IgD-negative memory B cell (primary cell): ENCODE measurements around the gene GNL1. TPM values are rescaled to one million over a fixed set of nuclear protein-coding genes. Genes with fewer than 3 reads are reported as not detected.
"Not testable (repeated sequence)": the region's sequence is repeated elsewhere in the genome, so short reads cannot be mapped to it uniquely, and the experiment has no call there.

Source experiments
- H3K27ac Mint-ChIP-seq, 3 donors: one replicate each; pipeline ENCODE4 v1.8.0; 2020 to 2022; ENCODE audit warnings: mild to moderate bottlenecking in 3 of 3, mixed read lengths in 3 of 3, moderate library complexity in 1 of 3
- H3K27me3 Mint-ChIP-seq: one replicate; pipeline ENCODE4 v1.8.0; 2021; ENCODE audit warnings: mixed read lengths
- H3K36me3 Mint-ChIP-seq: one replicate; pipeline ENCODE4 v1.8.0; 2020; ENCODE audit warnings: mild to moderate bottlenecking, mixed read lengths
- H3K4me1 Mint-ChIP-seq, 3 donors: one replicate each; pipeline ENCODE4 v1.8.0; 2020 to 2022; ENCODE audit warnings: mixed read lengths in 3 of 3, mild to moderate bottlenecking in 1 of 3
- H3K4me3 Mint-ChIP-seq, 4 donors: one replicate each; pipeline ENCODE4 v1.8.0; 2020 to 2022; ENCODE audit warnings: mild to moderate bottlenecking in 4 of 4, mixed read lengths in 4 of 4, moderate library complexity in 3 of 4
- H3K9me3 Mint-ChIP-seq, 3 donors: one replicate each; pipeline ENCODE4 v1.8.0; 2020 to 2021; ENCODE audit warnings: mixed read lengths in 3 of 3, mild to moderate bottlenecking in 1 of 3
- polyA plus RNA-seq: library from polyadenylated mRNA; unstranded; fragments of 300-500 nt; fragmentation: Illumina TruSeq; gene quantifications from one replicate; pipeline ENCODE4 v1.2.3, GENCODE V29; 2021

Gene GNL1
- polyA plus RNA-seq, 1 donor from 2014 or later = 46.1 TPM

GRCh38 chr6:30530014-30530413, 26.3 kb downstream of the GNL1 start:
- Mint-ChIP-seq H3K27me3 (no peaks in the 10 kb centered on the region), H3K36me3 (peaks cover 6% of the 10 kb centered on the region), H3K27ac (peak overlapping the region; percentile 21 to 94 (median 93)), H3K4me3 (peak overlapping the region; percentile 3 to 86 (median 79)), H3K9me3 (no peaks in the 10 kb centered on the region), H3K4me1 (peaks cover 52 to 61% (median 52%) of the 10 kb centered on the region in 3 donors)

GRCh38 chr6:30529349-30529875, 26.9 kb downstream of the GNL1 start:
- Mint-ChIP-seq H3K27ac (peak overlapping the region; percentile 67 to 94 (median 93)), H3K4me1 (peaks cover 58 to 67% (median 58%) of the 10 kb centered on the region in 3 donors), H3K4me3 (peak overlapping the region; percentile 3 to 86 (median 79))
- not testable (repeated sequence) for H3K27me3 Mint-ChIP-seq, H3K9me3 Mint-ChIP-seq, H3K36me3 Mint-ChIP-seq

- Mint-ChIP-seq H3K27ac (peak overlapping the region in 1 of 3 donors; percentile 74), H3K4me1 (peaks cover 59 to 76% (median 66%) of the 10 kb centered on the region in 3 donors), H3K4me3 (peak overlapping the region in 3 of 4 donors; percentile 22 to 68 (median 51))
- H3K9me3 Mint-ChIP-seq, H3K36me3 Mint-ChIP-seq, H3K27me3 Mint-ChIP-seq: not testable (repeated sequence)
These were observed 29.8 kb downstream of the GNL1 start for GRCh38 chr6:30526444-30526843.

GRCh38 chr6:30521952-30522351, 34.3 kb downstream of the GNL1 start:
- peak overlapping the region; percentile 26 to 57 (median 52) for H3K27ac Mint-ChIP-seq
- not testable (repeated sequence) for H3K4me3 Mint-ChIP-seq

GRCh38 chr6:30521082-30521481, 35.2 kb downstream of the GNL1 start:
- H3K36me3 Mint-ChIP-seq, H3K4me3 Mint-ChIP-seq, H3K27ac Mint-ChIP-seq, H3K9me3 Mint-ChIP-seq, H3K27me3 Mint-ChIP-seq: not testable (repeated sequence)
- H3K4me1 Mint-ChIP-seq = peaks cover 33 to 48% (median 47%) of the 10 kb centered on the region in 3 donors

More at GRCh38 chr6:30521952-30522351, 34.3 kb downstream of the GNL1 start:
- not testable (repeated sequence) for H3K36me3 Mint-ChIP-seq, H3K27me3 Mint-ChIP-seq, H3K9me3 Mint-ChIP-seq
- peaks cover 35 to 49% (median 47%) of the 10 kb centered on the region in 3 donors for H3K4me1 Mint-ChIP-seq

- Mint-ChIP-seq H3K27ac (no peak overlapping the region), H3K4me1 (peaks cover 28 to 44% (median 41%) of the 10 kb centered on the region in 3 donors), H3K27me3 (no peaks in the 10 kb centered on the region), H3K36me3 (peaks cover 1% of the 10 kb centered on the region), H3K9me3 (peaks cover 0 to 6% (median 1%) of the 10 kb centered on the region in 3 donors), H3K4me3 (no peak overlapping the region)
These were observed 35.8 kb downstream of the GNL1 start for GRCh38 chr6:30520522-30520921.

- peak overlapping the region in 2 of 4 donors; percentile 5 to 28 for H3K4me3 Mint-ChIP-seq
- not testable (repeated sequence) for H3K27me3 Mint-ChIP-seq, H3K9me3 Mint-ChIP-seq, H3K36me3 Mint-ChIP-seq
- peaks cover 24 to 39% (median 32%) of the 10 kb centered on the region in 3 donors for H3K4me1 Mint-ChIP-seq
- H3K27ac Mint-ChIP-seq = peak overlapping the region in 2 of 3 donors; percentile 47 to 53
These were observed 37.7 kb downstream of the GNL1 start for GRCh38 chr6:30518505-30519145.

- Mint-ChIP-seq H3K27ac (peak overlapping the region in 2 of 3 donors; percentile 25 to 53), H3K4me3 (peak overlapping the region in 1 of 4 donors; percentile 28), H3K4me1 (peaks cover 22 to 40% (median 27%) of the 10 kb centered on the region in 3 donors)
- not testable (repeated sequence) for H3K36me3 Mint-ChIP-seq, H3K9me3 Mint-ChIP-seq, H3K27me3 Mint-ChIP-seq
These were observed 38.4 kb downstream of the GNL1 start for GRCh38 chr6:30517767-30518504.

- H3K27ac Mint-ChIP-seq = peak overlapping the region; percentile 94 to 100 (median 99)
- not testable (repeated sequence) for H3K27me3 Mint-ChIP-seq, H3K36me3 Mint-ChIP-seq, H3K9me3 Mint-ChIP-seq
- peaks cover 27 to 41% (median 30%) of the 10 kb centered on the region in 3 donors for H3K4me1 Mint-ChIP-seq
- peak overlapping the region; percentile 81 to 95 (median 90) for H3K4me3 Mint-ChIP-seq
These were observed 39.6 kb downstream of the GNL1 start for GRCh38 chr6:30516754-30517076.

GRCh38 chr6:30515944-30516753, 40.1 kb downstream of the GNL1 start:
- peaks cover 32 to 43% (median 34%) of the 10 kb centered on the region in 3 donors for H3K4me1 Mint-ChIP-seq
- peaks cover 0 to 6% (median 0%) of the 10 kb centered on the region in 3 donors for H3K9me3 Mint-ChIP-seq
- peak overlapping the region; percentile 81 to 95 (median 90) for H3K4me3 Mint-ChIP-seq
- peak overlapping the region; percentile 94 to 100 (median 99) for H3K27ac Mint-ChIP-seq
- H3K36me3 Mint-ChIP-seq = no peaks in the 10 kb centered on the region
- H3K27me3 Mint-ChIP-seq = no peaks in the 10 kb centered on the region

GRCh38 chr6:30515106-30515505, 41.2 kb downstream of the GNL1 start:
- Mint-ChIP-seq H3K27me3 (no peaks in the 10 kb centered on the region), H3K36me3 (no peaks in the 10 kb centered on the region), H3K4me1 (peaks cover 38 to 46% (median 42%) of the 10 kb centered on the region in 3 donors), H3K9me3 (peaks cover 0 to 6% (median 0%) of the 10 kb centered on the region in 3 donors), H3K27ac (peak overlapping the region; percentile 94 to 100 (median 99)), H3K4me3 (peak overlapping the region; percentile 81 to 95 (median 90))

- peaks cover 51 to 55% (median 51%) of the 10 kb centered on the region in 3 donors for H3K4me1 Mint-ChIP-seq
- H3K4me3 Mint-ChIP-seq = no peak overlapping the region
These were observed 42.8 kb downstream of the GNL1 start for GRCh38 chr6:30513451-30513850.

GRCh38 chr6:30511169-30511546, 45.1 kb downstream of the GNL1 start:
- Mint-ChIP-seq H3K4me1 (peaks cover 60 to 64% (median 62%) of the 10 kb centered on the region in 3 donors), H3K36me3 (no peaks in the 10 kb centered on the region), H3K4me3 (peak overlapping the region in 3 of 4 donors; percentile 42 to 73 (median 52)), H3K27ac (peak overlapping the region; percentile 71 to 97 (median 87)), H3K9me3 (no peaks in the 10 kb centered on the region), H3K27me3 (no peaks in the 10 kb centered on the region)

More at GRCh38 chr6:30513451-30513850, 42.8 kb downstream of the GNL1 start:
- Mint-ChIP-seq H3K27ac (peak overlapping the region in 1 of 3 donors; percentile 94), H3K36me3 (no peaks in the 10 kb centered on the region), H3K9me3 (peaks cover 0 to 3% (median 0%) of the 10 kb centered on the region in 3 donors), H3K27me3 (no peaks in the 10 kb centered on the region)

- Mint-ChIP-seq H3K27me3 (no peaks in the 10 kb centered on the region), H3K4me3 (peak overlapping the region in 3 of 4 donors; percentile 52 to 73 (median 68)), H3K4me1 (peaks cover 63 to 66% (median 66%) of the 10 kb centered on the region in 3 donors), H3K27ac (peak overlapping the region in 2 of 3 donors; percentile 78 to 97), H3K9me3 (no peaks in the 10 kb centered on the region), H3K36me3 (no peaks in the 10 kb centered on the region)
These were observed 45.7 kb downstream of the GNL1 start for GRCh38 chr6:30510419-30511168.
